AG10803 (cell line): Measurements from ENCODE around the gene NSMF.

Experiments
- DNase-seq: peaks from one replicate; pipeline ENCODE4 v3.0.0; 2010; ENCODE audit warnings: low read depth
- H3K4me3 ChIP-seq: 2 replicates; pipeline ENCODE4 v1.5.1; 2011; ENCODE audit warnings: mild to moderate bottlenecking, low read length, control low read depth
- TF ChIP-seq, protein P1 (sequence below): conservative IDR thresholded peaks from 2 replicates; pipeline ENCODE4 v1.5.1; 2011; ENCODE audit warnings: mild to moderate bottlenecking, low read length, control low read depth, inconsistent platforms

NSMF gene

DNA sequence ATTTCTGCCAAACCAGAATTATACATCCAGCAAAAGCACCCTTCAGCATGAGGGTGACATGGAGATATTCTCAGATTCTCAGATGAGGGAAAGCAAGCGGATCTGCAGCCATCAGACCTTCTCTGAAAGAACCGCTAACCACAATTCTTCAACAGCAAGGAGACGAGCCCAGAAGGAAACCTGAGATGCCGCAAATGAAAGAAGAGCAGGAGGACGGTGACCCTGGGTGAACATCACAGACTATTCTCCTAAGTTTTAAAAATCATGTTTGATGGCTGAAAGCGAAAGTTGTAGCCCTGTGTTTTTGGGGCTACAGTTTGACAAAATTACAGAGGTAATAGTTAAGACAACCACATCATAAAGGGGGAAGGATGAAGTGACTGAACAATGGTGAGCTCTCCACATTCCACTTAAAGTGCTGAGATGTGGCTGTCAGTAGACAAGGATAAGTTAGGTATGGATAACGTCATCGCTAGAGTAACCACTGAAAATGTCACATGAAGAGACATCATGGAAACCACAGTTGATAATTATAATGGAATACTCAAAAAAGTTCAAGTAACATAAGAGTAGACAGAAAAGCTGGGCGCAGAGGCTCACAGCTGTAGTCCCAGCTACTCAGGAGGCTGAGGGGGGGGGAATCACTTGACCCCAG lies 31.5 kb upstream of the NSMF start:
- TF ChIP-seq, protein P1, sequence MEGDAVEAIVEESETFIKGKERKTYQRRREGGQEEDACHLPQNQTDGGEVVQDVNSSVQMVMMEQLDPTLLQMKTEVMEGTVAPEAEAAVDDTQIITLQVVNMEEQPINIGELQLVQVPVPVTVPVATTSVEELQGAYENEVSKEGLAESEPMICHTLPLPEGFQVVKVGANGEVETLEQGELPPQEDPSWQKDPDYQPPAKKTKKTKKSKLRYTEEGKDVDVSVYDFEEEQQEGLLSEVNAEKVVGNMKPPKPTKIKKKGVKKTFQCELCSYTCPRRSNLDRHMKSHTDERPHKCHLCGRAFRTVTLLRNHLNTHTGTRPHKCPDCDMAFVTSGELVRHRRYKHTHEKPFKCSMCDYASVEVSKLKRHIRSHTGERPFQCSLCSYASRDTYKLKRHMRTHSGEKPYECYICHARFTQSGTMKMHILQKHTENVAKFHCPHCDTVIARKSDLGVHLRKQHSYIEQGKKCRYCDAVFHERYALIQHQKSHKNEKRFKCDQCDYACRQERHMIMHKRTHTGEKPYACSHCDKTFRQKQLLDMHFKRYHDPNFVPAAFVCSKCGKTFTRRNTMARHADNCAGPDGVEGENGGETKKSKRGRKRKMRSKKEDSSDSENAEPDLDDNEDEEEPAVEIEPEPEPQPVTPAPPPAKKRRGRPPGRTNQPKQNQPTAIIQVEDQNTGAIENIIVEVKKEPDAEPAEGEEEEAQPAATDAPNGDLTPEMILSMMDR = no peak
- no peak for DNase-seq
- no peak overlapping the region for H3K4me3 ChIP-seq

DNA sequence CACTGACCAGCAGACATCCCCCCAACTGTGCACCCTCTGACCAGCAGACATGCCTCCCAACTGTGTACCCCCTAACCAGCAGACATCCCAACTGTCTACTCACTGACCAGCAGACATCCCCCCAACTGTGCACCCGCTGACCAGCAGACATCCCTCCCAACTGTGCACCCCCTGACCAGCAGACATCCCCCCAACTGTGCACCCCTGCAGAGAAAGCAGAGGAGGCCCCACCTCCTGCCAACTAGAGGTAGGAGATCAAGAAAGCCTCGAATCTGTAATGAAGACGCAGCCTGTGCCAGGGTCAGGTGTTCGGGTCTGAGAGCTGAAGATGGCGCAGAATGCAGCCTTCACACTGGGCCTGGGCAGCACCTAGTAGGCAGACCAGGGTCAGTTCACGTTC lies 29.8 kb upstream of the NSMF start:
- H3K4me3 ChIP-seq = no peak overlapping the region
- DNase-seq = no peak
- TF ChIP-seq, protein P1 = no peak

DNA sequence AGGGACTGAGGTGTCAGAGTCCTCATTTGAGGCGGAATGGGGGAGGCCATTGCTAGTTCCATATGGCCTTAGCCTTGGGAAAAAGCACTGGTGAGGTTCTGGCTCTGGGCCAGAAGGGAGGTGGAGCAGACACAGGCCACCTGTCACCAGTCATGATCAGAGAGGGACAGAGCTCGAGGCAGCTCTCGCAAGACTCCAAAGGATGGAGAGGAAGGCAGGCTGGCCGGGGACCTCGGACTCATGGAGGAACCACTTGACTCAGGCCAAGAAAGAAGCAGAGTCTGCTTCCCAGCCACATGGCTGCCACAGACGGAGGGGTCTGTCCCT lies 29.2 kb upstream of the NSMF start:
- no peak for DNase-seq
- TF ChIP-seq, protein P1 = no peak
- no peak overlapping the region for H3K4me3 ChIP-seq

DNA sequence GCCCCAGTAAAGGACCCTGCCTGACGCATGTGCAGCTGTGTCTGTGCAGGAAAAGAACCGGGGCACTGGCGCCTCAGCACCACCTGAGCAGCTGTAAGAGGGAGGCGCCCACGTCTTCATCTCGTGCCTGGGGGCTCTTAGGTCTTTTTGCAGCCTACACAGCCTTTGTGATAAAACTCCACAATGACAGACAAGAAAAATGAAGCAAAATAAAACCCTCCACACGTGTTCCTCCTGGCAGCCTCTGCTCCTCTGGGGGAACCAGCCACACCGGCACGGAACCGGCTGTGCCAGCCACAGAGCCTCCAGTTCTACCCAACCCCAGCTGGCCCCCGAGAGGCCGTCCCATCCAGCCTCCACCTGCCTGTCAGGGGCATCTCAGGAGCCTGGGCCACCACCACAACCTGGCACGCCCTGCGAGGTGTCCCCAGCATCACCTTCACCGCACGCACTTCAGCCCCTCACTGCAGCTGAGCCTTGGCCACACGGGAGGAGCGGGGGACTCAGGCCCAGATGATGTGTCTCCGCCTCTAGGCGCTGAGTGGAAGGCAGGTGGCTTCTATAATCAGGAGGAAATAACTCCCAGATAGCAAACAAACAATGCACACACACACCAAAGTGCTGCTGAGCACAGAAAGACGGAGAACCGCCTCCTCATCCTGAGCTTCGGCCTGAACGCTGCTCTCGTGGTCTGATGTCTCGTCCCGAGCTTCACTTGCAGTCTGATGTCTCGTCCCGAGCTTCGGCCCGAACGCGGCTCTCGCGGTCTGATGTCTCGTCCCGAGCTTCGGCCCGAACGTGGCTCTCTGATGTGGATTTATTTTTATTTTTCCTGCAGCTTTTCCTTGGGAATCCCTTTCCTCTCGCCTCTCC lies 28.6 kb upstream of the NSMF start:
- H3K4me3 ChIP-seq = no peak overlapping the region
- DNase-seq = no peak
- TF ChIP-seq, protein P1 = no peak

DNA sequence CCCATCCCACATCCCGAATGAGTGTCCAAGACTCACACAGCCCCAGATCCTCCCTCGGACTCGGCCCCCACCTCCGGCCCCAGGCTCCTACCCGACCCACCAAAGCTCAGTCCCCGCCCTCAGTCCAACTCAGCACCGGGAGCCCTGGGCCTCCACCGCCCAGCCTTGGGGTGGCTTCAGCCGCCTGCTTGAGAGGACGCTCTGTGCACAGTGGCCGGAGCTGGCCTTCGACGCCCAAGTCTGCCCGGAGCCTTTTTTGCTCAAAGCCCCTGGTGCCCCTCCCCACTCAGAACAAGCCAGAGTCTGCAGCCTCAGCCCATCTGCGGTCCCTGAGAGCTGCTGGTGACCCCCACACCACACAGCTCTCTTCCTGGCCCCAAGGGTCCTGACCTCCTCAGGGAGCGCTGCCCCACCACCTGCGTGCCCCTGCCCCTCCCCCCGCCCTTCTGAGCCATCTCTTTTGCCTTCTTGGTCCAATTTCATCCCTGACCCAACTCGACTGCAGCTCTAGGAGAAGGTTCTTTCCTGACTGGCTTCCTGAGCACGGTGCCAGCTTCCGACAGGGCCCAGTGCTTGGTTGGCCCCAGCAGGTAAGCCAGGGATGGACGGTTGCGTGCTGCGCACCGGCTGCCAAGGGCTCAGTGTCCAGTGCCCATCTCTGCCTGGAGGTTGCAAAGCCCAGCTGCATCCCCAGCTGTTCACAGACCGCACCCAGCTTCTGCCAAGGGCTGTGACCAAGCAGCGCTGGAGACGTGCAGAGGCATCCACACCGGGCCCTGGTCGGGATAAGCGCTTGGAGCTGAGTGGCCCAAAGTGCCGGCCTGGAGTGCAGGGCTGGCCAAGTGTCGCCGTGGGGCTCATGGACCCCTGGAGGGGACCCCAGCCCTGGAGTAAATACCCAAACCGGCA lies 27.7 kb upstream of the NSMF start:
- TF ChIP-seq, protein P1 = no peak
- DNase-seq = no peak
- no peak overlapping the region for H3K4me3 ChIP-seq

DNA sequence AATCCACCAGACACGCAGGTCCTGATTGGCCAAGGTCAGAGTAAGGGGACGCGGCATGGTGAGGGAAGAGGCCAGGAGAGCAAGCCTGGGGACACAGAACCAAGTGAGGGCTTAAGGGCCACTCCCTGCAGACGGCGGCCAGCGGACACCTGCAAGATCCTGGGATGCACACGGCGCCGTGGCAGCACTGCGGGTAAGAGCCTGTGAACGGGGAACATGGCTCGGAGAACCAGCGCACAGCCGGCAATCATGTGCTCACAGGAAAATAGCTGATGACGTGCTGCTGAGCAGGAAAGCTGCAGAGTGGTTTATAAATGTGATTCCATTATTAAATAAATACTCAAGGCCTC lies 27.0 kb upstream of the NSMF start:
- TF ChIP-seq, protein P1 = no peak
- DNase-seq = no peak
- no peak overlapping the region for H3K4me3 ChIP-seq
